OCI-LY3 (cell line): ENCODE data around the gene PDE10A.

ENCODE experiments used
- EZH2phosphoT487 ChIP-seq: fragments of 200-600 bp; shearing (Covaris generic); IDR thresholded peaks from 2 replicates; pipeline ENCODE4 v1.6.1; 2018; ENCODE audit warnings: antibody characterized with exemption, mixed run types, low read depth
- TF ChIP-seq, protein P1 (sequence below): fragments of 200-600, 300-600 bp; sonication (generic); IDR thresholded peaks from 2 replicates; pipeline ENCODE4 v1.5.1; 2014; ENCODE audit warnings: antibody characterized with exemption, low read length, low read depth

- TF ChIP-seq, protein P1, sequence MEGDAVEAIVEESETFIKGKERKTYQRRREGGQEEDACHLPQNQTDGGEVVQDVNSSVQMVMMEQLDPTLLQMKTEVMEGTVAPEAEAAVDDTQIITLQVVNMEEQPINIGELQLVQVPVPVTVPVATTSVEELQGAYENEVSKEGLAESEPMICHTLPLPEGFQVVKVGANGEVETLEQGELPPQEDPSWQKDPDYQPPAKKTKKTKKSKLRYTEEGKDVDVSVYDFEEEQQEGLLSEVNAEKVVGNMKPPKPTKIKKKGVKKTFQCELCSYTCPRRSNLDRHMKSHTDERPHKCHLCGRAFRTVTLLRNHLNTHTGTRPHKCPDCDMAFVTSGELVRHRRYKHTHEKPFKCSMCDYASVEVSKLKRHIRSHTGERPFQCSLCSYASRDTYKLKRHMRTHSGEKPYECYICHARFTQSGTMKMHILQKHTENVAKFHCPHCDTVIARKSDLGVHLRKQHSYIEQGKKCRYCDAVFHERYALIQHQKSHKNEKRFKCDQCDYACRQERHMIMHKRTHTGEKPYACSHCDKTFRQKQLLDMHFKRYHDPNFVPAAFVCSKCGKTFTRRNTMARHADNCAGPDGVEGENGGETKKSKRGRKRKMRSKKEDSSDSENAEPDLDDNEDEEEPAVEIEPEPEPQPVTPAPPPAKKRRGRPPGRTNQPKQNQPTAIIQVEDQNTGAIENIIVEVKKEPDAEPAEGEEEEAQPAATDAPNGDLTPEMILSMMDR = no peak
- no peak for TF ChIP-seq EZH2phosphoT487
Observed at GRCh38 chr6:165453395-165453794, 209.6 kb downstream of the PDE10A start.
